Fibroblast of skin of left quadriceps (primary cell): ENCODE measurements around the gene SNCA.

ENCODE experiments used
- DNase-seq, 2 experiments: peaks; one replicate each; pipeline ENCODE4 v3.0.0-alpha.2; 2013; ENCODE audit warnings: low read depth in 2 of 2

Gene SNCA

GRCh38 chr4:89754531-89754930 is 82.4 kb downstream of the SNCA start:
- DNase-seq: no peak

- DNase-seq: peak; percentile 98
Measured at GRCh38 chr4:89753601-89754066, 83.3 kb downstream of the SNCA start.

- peak; percentile 70 to 72 for DNase-seq
Measured at GRCh38 chr4:89752932-89753598, 83.9 kb downstream of the SNCA start.

- DNase-seq: no peak
Measured at GRCh38 chr4:89751416-89751815, 85.5 kb downstream of the SNCA start.

GRCh38 chr4:89746377-89746776 is 90.6 kb downstream of the SNCA start:
- DNase-seq: no peak

- DNase-seq: no peak
Measured at GRCh38 chr4:89745708-89746107, 91.3 kb downstream of the SNCA start.

GRCh38 chr4:89744914-89745313 is 92.0 kb downstream of the SNCA start:
- DNase-seq: no peak

- no peak for DNase-seq
Measured at GRCh38 chr4:89741768-89742167, 95.2 kb downstream of the SNCA start.

- no peak for DNase-seq
Measured at GRCh38 chr4:89739311-89739988, 97.5 kb downstream of the SNCA start.

- no peak for DNase-seq
Measured at GRCh38 chr4:89737888-89738287, 99.1 kb downstream of the SNCA start.

- DNase-seq: no peak
Measured at GRCh38 chr4:89733946-89734345, 103.0 kb downstream of the SNCA start.

GRCh38 chr4:89727238-89727637 is 109.7 kb downstream of the SNCA start:
- DNase-seq: no peak

- no peak for DNase-seq
Measured at GRCh38 chr4:89725268-89725667, 111.7 kb downstream of the SNCA start.

- DNase-seq: peak; percentile 67 to 72
Measured at GRCh38 chr4:89724716-89725115, 112.2 kb downstream of the SNCA start.

- DNase-seq: no peak
Measured at GRCh38 chr4:89723096-89723495, 113.9 kb downstream of the SNCA start.

GRCh38 chr4:89722517-89722916 is 114.4 kb downstream of the SNCA start:
- DNase-seq: no peak

GRCh38 chr4:89720981-89721380 is 116.0 kb downstream of the SNCA start:
- no peak for DNase-seq

- no peak for DNase-seq
Measured at GRCh38 chr4:89719536-89720090, 117.3 kb downstream of the SNCA start.

- no peak for DNase-seq
Measured at GRCh38 chr4:89716893-89717292, 120.1 kb downstream of the SNCA start.

- no peak for DNase-seq
Measured at GRCh38 chr4:89715631-89716030, 121.3 kb downstream of the SNCA start.

- DNase-seq: no peak
Measured at GRCh38 chr4:89712827-89713226, 124.1 kb downstream of the SNCA start.

GRCh38 chr4:89712141-89712540 is 124.8 kb downstream of the SNCA start:
- peak; percentile 57 to 60 for DNase-seq

- DNase-seq: no peak
Measured at GRCh38 chr4:89708903-89709421, 128.0 kb downstream of the SNCA start.
